Psoas muscle (tissue), 8 donors: ENCODE results near the gene CACNG6. TPM values are rescaled to one million over a fixed set of nuclear protein-coding genes. Genes with fewer than 3 reads are reported as not detected.

Experiments used
- ATAC-seq, 4 donors: fragments of 200-7000 bp; cut with Tn5 transposase; one replicate each; pipeline ENCODE4 v1.9.1; 2020; ENCODE audit warnings: moderate library complexity in 3 of 4, mild to moderate bottlenecking in 2 of 4
- DNase-seq, 2 donors: peaks; one replicate each; pipeline ENCODE4 v3.0.0-alpha.2; 2020
- H3K27ac ChIP-seq: fragments of 200-600 bp; one replicate; pipeline ENCODE4 v1.8.0; 2022
- H3K27me3 ChIP-seq, 3 donors: fragments of 200-600 bp in 1 of 3; one replicate each; pipeline versions ENCODE4 v1.6.1 to v1.8.0; 2013 to 2022; ENCODE audit warnings: low read length in 2 of 3, mild to moderate bottlenecking in 2 of 3, moderate library complexity in 1 of 3; ENCODE audit not compliant: insufficient read depth in 3 of 3
- H3K36me3 ChIP-seq, 2 donors: fragments of 200-600 bp in 1 of 2; one replicate each; pipeline versions ENCODE4 v1.6.1 to v1.8.0; 2013 to 2022; ENCODE audit warnings: low read depth in 1 of 2, mild to moderate bottlenecking in 1 of 2, moderate library complexity in 1 of 2; ENCODE audit not compliant: insufficient read depth in 1 of 2
- H3K4me1 ChIP-seq: fragments of 200-600 bp; one replicate; pipeline ENCODE4 v1.8.0; 2022
- H3K4me3 ChIP-seq: fragments of 200-600 bp; one replicate; pipeline ENCODE4 v1.8.0; 2022; ENCODE audit warnings: mild to moderate bottlenecking
- H3K9me3 ChIP-seq: fragments of 200-600 bp; one replicate; pipeline ENCODE4 v1.8.0; 2022
- WGBS, 3 donors: extraction: QIAGEN DNeasy Blood & Tissue Kit; methylation state at CpG; one replicate each; pipeline versions ENCODE4 v1.1.6 to v1.1.7; 2013; 5-methylcytosine and 5-hydroxymethylcytosine counted together
- intact Hi-C, 2 donors: fragments of 100-400 bp; cut with DNase I; formaldehyde crosslinking; loops; one replicate each; pipeline versions ENCODE4 v1.11.0 to v1.14.2; 2022
- polyA plus RNA-seq, 3 donors: library from polyadenylated mRNA; stranded (reverse); fragments of 200-250 nt; gene quantifications; one replicate each; pipeline ENCODE4 v1.2.3, GENCODE V29; 2013
- total RNA-seq, 4 donors: library from RNA; stranded (reverse); fragmentation: NEBNext Ultra II Directional in 2 of 4; extraction: Animal tissue kit (Norgen Biotek cat#: 25700) in 2 of 4; gene quantifications; one replicate each; pipeline versions ENCODE4 v1.2.1 to v1.2.4, GENCODE V29; 2021 to 2023
- TF ChIP-seq, protein P1 (sequence below): fragments of 200-600 bp; IDR thresholded peaks from one replicate; pipeline ENCODE4 v1.8.0; 2022; ENCODE audit warnings: antibody characterized with exemption
- donor health status: healthy with polysubstance abuse.
- donor health status: DM: no; HTN: no; CAD: no; lungs with moderate emphysema.
- donor health status: Bipolar disorder and iron deficiency.
- donor health status: healthy.
- donor health status: DM: yes; HTN: yes; CAD: no.
- donor health status: DM: no; HTN: no; CAD: no.
- donor health status: DM: no; HTN: no; CAD: no.
- donor health status: DM: yes; HTN: yes; CAD: no.

CACNG6 gene
- total and polyA plus RNA-seq, 7 donors: 2.1 to 33.1 (median 20.4) TPM

DNA sequence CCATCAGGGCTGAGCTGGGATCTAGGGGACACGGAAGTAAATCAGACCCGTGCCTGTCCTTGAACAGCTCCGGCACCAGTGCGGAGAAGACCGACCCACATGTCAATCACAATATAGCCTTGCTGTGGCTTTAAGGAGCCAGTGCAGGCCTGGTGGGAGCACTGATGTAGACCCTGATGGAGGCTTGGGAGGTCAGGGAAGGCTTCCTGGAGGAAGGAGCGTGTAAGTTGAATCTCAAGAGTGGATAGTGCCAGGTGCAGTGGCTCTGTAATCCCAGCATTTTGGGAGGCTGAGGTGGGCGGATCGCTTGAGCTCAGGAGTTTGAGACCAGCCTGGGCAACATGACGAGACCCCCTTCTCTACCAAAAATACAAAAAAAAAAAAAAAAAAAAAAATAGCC lies 39.5 kb upstream of the CACNG6 start:
- Histone ChIP-seq H3K9me3 (no peaks in the 10 kb centered on the region), H3K27ac (no peak overlapping the region), H3K4me3 (no peak overlapping the region), H3K27me3 (peaks cover 0 to 44% (median 8%) of the 10 kb centered on the region in 3 donors), H3K4me1 (no peaks in the 10 kb centered on the region), H3K36me3 (no peaks in the 10 kb centered on the region)
- DNase-seq: no peak
- TF ChIP-seq, protein P1, sequence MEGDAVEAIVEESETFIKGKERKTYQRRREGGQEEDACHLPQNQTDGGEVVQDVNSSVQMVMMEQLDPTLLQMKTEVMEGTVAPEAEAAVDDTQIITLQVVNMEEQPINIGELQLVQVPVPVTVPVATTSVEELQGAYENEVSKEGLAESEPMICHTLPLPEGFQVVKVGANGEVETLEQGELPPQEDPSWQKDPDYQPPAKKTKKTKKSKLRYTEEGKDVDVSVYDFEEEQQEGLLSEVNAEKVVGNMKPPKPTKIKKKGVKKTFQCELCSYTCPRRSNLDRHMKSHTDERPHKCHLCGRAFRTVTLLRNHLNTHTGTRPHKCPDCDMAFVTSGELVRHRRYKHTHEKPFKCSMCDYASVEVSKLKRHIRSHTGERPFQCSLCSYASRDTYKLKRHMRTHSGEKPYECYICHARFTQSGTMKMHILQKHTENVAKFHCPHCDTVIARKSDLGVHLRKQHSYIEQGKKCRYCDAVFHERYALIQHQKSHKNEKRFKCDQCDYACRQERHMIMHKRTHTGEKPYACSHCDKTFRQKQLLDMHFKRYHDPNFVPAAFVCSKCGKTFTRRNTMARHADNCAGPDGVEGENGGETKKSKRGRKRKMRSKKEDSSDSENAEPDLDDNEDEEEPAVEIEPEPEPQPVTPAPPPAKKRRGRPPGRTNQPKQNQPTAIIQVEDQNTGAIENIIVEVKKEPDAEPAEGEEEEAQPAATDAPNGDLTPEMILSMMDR: no peak
- intact Hi-C loops: no loop called here
- ATAC-seq: no peak
- 77 to 83% (median 81%) methylated on average over 9 of the region's 9 CpGs for WGBS, 3 donors

DNA sequence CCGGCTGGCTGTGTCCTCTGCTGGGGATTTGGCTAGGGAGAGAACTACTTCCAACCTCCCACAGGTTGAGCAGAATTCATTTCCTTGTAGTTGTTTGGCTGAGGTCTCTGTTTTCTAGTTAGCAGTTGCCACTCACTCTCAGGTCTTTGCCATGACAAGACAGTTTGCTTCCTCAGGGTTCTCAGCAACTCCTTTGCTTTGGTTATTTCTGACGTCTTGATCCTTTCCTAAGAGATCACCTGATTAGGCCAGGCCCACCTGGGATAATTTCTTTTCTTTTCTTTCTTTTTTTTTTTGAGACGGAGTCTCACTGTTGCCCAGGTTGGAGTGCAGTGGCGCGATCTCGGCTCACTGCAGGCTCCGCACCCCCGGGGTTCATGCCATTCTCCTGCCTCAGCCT lies 38.1 kb upstream of the CACNG6 start:
- TF ChIP-seq, protein P1: no peak
- Histone ChIP-seq H3K4me3 (no peak overlapping the region), H3K9me3 (no peaks in the 10 kb centered on the region), H3K27ac (no peak overlapping the region), H3K36me3 (no peaks in the 10 kb centered on the region), H3K4me1 (no peaks in the 10 kb centered on the region), H3K27me3 (peaks cover 0 to 50% (median 8%) of the 10 kb centered on the region in 3 donors)
- intact Hi-C loops: no loop called here
- ATAC-seq (no peak), DNase-seq (no peak)
- 89 to 92% (median 90%) methylated on average over 8 of the region's 8 CpGs for WGBS, 3 donors

DNA sequence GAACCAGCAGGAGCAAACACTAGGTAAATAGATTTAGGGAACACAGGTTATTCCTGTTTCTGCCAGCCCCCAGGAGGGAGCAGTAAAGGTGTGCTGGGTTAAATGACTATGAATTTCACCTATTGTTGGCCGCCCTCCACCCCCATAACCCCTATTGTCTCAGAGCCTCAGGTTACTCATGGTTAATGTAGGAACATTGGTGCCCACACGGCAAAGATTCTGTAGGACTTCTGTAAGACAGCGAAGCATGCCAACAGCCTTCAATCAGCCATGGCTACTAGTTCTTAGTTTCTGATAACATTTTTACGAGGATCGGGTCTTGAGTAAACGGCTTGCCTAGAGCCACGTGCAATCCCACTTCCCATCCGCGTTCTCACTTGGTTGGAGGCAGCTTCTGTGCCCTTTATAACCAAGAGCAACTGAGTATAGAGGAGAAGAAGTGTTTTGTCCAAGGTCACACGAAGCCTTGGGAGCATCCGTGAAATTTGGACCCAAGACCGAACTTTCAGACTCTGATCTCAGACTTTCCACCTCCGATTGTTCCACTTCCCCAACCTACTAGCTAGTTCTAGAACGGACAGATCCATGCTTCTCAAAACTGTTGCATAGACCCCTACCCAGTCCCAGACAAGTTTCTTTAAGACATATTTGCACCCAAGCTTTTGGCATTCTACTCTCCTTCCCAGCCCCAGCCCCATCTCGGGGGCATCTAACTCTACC lies 33.8 kb upstream of the CACNG6 start:
- TF ChIP-seq, protein P1: no peak
- H3K4me3 ChIP-seq: no peak overlapping the region
- no peak for DNase-seq
- H3K36me3 ChIP-seq: no peaks in the 10 kb centered on the region
- 2 to 4% (median 4%) methylated on average over 15 of the region's 15 CpGs for WGBS, 3 donors
- no peaks in the 10 kb centered on the region for H3K4me1 ChIP-seq
- intact Hi-C loops: no loop called here
- no peak overlapping the region for H3K27ac ChIP-seq
- peaks cover 0 to 79% (median 22%) of the 10 kb centered on the region in 3 donors for H3K27me3 ChIP-seq
- no peak for ATAC-seq
- no peaks in the 10 kb centered on the region for H3K9me3 ChIP-seq

DNA sequence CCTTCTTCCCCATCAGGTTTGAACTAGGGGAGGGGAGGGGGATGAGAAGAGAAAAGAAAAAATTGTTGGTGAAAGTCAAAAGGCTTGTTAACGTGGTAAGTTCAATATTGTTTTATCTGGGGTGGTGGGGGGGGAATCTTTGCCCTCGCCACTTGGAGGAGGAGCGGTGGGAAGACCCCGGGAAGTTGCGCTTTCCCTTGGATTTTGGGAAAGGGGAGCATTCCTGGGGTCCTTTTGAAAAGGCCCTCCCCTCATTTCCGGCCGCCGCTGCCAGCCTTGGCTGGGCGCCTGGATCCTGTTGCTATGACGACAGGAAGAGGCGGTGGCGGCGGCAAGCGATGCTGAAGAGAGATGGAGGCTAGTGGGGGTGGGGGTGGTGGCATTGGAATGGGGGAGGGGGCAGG lies 33.3 kb upstream of the CACNG6 start:
- DNase-seq (no peak), ATAC-seq (no peak)
- intact Hi-C loops: no loop called here
- Histone ChIP-seq H3K36me3 (no peaks in the 10 kb centered on the region), H3K9me3 (no peaks in the 10 kb centered on the region), H3K27ac (no peak overlapping the region), H3K4me1 (no peaks in the 10 kb centered on the region), H3K27me3 (peaks cover 0 to 80% (median 25%) of the 10 kb centered on the region in 3 donors), H3K4me3 (no peak overlapping the region)
- TF ChIP-seq, protein P1: no peak
- 2 to 4% (median 2%) methylated on average over 10 to 14 of the region's 14 CpGs for WGBS, 3 donors
